ENCODE results near the gene TMEM231.
"Not testable (repeated sequence)": the region's sequence is repeated elsewhere in the genome, so short reads cannot be mapped to it uniquely, and the experiment has no call there.

TMEM231 gene, protein sequence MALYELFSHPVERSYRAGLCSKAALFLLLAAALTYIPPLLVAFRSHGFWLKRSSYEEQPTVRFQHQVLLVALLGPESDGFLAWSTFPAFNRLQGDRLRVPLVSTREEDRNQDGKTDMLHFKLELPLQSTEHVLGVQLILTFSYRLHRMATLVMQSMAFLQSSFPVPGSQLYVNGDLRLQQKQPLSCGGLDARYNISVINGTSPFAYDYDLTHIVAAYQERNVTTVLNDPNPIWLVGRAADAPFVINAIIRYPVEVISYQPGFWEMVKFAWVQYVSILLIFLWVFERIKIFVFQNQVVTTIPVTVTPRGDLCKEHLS

DNA sequence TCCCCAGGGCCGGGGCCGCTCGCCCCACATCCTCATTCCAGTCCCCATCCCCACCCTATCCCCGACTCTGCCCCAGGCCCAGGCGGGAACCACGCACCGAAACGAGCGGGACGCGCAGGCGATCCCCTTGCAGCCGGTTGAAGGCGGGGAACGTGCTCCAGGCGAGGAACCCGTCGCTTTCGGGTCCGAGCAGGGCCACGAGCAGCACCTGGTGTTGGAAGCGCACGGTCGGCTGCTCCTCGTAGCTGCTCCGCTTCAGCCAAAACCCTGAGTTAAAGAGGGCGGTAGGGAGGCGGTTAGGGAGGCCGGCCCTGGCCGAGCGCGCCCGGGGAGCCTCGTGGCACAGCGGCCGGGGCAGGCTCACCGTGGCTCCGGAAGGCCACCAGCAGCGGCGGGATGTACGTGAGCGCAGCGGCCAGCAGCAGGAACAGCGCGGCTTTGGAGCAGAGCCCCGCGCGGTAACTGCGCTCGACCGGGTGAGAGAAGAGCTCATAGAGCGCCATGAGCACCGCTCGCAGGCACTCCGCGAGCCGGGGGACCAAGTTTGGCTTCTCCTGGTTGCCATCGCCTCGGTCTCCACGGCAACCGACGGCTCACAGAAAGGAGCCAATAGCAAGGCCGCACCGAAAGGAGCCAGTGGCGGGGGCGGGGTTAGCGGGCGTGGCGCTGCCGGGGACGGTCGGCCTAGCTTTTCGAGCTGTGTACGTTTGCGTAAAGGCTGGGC lies at the start of gene TMEM231:
TMEM231 (minus strand) TSS at position 546 of the 724 bp plus-strand sequence; CDS start at position 503, 43 bp downstream.
- peak; percentile 94 to 95 for DNase-seq (ENCODE audit: extremely low read depth in 1 of 2, low read depth in 1 of 2)

DNA sequence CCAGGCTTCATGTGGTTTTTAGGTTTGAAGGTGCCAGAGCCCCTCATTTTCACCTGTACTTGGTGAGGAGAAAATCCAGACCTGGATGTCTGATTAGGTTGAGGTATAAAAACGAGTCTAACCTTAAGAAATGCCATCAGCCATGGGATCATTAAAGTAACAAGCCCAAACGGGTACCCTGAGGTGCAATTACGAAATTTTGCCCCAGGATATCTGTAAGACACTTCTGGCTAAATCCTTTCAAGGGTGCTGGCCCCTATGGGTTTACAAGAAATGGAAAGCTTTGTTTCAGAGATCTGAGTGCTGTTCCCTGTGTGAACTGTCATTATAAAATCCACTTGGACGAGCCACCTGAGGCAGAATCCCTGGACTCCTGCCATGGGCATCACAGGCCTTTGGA lies 47.2 kb upstream of the TMEM231 start:
- DNase-seq (ENCODE audit: extremely low read depth in 1 of 2, low read depth in 1 of 2) = no peak

DNA sequence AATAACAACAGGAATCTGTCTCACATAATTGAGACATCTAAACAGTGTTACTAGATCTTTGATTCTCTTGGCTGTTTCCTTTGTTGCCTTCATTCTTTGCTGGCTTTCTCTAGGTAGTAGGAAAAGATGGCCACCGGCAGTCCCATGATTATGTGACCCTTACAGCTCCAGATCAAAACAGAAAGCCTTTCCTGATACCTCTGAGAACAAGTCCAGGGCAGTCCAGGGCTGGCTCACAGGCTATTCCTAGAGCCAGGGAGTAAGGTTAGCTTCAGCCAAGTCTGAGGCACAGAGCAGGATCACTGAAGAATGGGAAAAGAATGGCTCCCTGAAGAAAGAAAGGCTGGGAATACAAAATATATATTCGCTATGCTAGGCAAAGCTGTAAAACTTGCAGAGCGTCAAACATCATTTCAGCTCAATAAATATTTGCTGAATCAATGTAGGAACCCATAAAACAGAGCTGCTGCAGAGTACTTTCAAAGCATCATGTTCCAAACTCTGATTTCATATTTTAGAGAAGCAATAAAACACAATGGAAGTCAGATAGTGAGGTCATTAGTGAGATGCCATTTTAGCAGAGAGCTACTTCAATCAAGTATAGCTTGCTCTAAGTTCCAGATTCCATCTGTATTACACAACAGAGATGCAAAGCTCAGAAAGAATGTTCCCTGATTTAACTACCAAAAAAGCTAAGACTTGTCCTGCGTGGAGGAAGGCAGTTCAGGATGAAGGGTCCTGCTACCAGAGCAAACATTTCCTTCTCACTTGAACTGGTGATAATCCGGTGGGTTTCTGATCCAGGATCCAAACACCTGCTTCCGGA lies 43.6 kb upstream of the TMEM231 start:
- no peak for DNase-seq (ENCODE audit: extremely low read depth in 1 of 2, low read depth in 1 of 2)

DNA sequence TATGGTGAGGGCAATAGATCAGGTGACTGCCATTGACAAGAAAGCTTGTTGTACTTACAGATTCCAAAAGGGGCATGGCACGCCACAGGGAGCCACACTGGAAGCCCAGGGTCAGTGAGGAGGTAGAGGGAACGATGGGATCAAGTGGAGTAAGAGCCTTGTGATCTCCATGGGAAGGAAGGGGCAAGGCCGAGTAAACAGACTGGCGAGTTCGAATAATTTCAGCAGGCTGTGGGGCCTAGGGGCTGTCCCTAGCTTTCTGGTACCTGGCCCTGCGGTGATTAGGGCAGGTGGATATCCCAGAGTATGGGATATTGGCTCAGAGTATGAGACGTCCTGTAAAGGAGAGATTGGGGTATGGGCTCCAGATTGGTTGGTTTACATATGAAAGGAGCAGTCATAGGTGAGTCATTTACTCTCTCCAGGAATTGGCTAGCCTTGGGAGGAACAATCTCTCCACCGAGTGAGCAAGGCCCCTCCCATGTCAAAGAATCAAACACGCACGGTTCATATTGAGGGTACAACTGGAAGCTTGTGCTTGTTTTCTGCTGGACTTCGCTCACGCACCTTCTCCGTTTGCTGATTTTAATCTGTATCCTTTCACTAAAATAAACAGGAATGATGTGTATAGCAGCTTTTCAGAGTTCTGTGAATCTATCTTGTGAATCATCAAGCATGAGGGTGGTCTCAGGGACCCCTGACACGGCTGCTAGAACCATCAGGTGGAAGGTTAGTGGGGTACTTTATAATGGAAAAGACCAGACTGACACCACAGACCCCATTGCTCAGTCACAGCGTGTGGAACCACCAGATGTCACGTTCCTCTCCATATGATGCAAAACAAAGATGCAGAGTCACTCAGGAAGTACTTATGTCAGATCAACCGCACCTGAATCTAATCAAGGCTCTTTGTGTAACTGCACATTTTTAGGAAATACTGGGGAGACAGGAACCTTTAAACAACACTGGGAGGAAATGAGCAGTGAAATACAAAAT lies 38.1 kb upstream of the TMEM231 start:
- no peak for DNase-seq (ENCODE audit: extremely low read depth in 1 of 2, low read depth in 1 of 2)

DNA sequence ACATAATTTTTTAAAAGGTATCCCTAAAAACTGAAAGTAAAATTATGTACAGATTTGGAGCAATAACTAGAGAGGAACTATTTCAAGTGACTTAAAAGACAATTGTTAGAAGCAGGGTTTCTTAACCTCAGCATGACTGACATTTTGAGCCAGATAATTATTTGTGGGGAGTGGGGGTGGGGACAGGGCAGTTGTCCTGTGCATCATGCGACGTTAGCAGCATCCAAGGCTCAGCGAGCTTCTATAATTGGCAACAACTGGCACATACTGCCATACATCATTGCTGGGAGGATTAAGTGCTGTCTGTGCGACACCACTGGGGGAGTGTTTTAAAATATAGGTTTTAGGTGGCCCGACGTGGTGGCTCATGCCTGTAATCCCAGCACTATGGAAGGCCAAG lies 37.3 kb upstream of the TMEM231 start:
- no peak for DNase-seq (ENCODE audit: extremely low read depth in 1 of 2, low read depth in 1 of 2)

DNA sequence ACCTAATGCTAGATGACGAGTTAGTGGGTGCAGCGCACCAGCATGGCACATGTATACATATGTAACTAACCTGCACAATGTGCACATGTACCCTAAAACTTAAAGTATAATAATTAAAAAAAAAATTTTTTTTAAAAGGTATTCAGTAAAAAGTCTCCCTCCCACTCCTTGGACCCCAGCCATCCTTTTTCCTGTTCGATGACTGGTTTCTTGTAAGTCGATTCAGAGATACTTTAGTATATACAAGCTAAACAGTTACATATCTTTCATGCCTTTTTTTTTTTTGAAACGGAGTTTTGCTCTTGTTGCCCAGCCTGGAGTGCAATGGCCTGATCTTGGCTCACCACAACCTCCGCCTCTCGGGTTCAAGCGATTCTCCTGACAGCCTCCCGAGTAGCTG lies 35.9 kb upstream of the TMEM231 start:
- DNase-seq (ENCODE audit: extremely low read depth in 1 of 2, low read depth in 1 of 2) = not testable (repeated sequence)

DNA sequence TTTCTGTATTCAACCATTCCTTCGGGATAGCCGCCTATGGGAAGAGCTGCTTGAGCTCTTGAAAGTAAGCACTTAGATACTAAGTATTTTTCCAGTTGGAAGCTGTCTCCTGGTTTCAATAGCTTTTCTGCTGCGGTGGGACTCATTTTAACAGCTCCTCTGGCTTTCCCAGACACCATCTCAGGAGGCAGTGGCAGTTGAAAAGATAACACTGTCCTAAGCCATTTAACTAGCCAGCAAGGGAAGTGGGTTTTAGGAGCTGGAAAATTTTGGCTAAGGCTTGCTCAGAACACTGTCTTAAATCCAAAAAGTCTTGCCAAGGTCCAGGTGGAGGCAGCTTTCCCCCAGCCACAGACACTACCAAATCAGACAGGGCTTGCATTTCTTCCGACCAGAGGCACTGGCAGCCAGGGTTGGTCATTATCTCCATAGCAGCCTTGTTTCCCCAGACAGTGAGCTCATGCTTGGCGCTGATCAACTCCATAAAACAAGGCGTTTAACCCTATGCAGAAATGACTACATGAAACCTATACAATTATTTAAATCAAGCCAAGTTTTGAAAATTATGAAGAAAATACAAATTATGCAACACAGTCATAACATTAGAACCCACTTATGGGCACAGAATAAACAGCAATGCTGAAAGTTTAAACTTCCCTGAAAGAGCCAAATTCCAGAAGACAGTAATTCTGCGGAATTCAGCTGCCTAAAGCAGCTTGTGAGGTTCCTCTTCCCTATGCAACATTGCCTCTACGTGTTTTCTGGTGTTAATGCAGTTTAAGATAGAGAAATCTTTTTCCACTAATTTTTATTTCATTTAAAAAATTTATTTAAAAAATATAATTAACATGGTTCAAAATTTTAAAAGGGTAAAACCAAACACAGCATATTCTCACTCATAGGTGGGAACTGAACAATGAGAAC lies 35.1 kb upstream of the TMEM231 start:
- DNase-seq (ENCODE audit: extremely low read depth in 1 of 2, low read depth in 1 of 2) = no peak

DNA sequence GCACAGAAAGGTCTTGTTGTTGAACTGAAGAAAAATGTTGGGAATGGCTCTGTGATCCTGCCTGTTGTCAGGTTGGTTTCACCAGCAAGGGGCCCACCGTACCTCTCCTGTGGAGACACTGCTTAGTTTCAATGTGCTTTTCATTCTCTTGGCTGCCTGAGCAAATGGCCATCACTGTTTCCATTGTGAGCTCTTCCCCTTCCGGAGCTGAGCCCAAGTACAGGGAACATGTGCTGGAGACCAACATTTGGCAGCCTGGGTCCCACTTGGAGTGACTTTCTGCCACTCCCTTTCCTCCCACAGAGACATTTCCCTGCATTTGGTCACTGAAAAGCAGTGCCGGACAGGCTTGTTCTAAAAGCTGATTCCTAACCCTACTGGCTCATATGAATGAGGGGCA lies 33.3 kb upstream of the TMEM231 start:
- DNase-seq (ENCODE audit: extremely low read depth in 1 of 2, low read depth in 1 of 2) = no peak

DNA sequence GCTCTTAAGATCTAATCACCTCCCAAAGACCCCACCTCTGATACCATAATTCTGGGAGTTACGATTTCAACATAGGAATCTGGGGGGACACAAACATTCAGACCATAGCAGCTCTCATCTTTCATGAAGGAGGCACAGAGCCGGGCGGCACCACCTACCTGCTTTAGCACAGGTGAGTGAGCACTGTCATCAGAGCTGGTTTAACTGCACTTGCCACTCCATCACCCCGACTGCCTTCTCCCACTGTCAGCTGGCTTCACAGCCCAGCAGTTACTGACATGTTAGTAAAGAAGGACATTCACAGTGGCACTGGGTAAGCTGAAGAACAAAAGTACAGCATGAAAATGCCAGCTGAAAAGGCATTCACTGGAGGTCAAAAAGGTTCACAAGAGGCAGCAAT lies 32.7 kb upstream of the TMEM231 start:
- no peak for DNase-seq (ENCODE audit: extremely low read depth in 1 of 2, low read depth in 1 of 2)

DNA sequence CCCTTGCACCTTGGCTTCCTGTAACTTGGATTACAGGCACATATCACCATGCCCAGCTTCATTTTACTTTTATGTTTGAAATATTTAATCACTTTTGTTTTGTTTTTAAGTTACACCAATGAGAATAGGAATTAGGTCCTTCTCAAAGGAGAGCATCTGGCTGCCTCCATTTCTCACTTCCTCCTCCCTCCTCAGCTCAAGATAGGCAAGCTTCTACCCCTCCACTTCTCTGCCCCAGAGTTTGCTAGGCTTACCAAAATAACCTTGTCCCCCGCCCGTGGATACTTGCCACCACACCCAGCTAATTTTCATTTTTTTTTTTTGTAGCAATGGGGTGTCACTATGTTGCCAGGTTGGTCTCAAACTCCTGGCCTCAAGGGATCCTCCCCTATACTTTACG lies 28.1 kb upstream of the TMEM231 start:
- DNase-seq (ENCODE audit: extremely low read depth in 1 of 2, low read depth in 1 of 2) = no peak

DNA sequence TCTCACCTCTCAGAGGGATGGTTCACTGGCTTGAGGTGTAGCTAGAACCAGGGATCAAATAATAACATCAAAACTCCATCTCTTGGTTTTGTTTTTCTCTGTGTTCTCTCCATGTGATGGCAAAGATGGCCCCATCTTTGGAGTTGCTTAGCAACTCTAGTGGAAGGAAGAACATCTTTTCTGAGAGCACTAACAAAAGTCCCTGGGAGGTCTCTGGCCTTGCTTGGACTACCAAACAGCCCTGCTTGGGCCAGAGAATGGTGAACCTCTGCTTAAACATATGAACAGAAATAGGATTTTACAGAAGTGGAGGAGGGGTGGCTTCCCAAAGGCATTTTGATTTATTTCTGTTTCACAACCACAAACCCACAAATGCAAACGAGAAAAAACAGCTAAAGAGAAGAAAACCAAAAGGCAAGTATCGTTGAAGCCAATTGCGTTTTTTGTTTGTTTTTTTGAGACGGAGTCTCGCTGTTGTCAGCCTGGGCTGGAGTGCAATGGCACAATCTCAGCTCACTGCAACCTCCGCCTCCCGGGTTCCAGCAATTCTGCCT lies 23.3 kb upstream of the TMEM231 start:
- no peak for DNase-seq (ENCODE audit: extremely low read depth in 1 of 2, low read depth in 1 of 2)

DNA sequence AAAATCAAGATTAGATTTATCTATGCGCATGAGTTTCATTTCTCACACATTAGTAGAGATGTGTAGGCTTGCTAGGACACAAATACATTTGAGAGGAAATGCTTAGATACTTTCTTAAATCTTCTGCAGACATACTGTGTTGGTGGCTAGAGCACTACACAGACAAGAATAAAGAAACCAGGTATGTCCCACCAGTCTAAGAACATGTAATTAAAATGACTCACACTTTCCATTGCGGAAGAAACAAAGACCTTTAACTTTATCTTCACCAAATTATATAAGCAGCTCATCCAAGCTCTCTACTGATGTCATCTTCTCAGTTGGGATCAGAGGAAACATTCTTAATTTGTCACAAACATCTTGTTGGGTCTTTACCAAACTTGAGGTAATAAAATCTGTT lies 22.7 kb upstream of the TMEM231 start:
- no peak for DNase-seq (ENCODE audit: extremely low read depth in 1 of 2, low read depth in 1 of 2)

DNA sequence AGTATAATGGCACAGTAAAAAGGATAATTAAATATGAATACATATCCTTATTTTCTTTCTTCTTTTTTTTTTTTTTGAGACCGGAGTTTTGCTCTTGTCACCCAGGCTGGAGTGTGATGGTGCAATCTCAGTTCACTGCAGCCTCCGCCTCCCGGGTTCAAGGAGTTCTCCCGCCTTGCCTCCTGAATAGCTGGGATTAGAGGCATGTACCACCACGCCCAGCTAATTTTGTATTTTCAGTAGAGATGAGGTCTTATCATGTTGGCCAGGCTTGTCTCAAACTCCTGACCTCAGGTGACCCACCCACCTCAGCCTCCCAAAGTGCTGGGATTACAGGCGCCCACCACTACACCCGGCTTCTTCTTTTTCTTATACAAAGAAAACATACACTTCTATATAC lies 22.2 kb upstream of the TMEM231 start:
- DNase-seq (ENCODE audit: extremely low read depth in 1 of 2, low read depth in 1 of 2) = no peak

DNA sequence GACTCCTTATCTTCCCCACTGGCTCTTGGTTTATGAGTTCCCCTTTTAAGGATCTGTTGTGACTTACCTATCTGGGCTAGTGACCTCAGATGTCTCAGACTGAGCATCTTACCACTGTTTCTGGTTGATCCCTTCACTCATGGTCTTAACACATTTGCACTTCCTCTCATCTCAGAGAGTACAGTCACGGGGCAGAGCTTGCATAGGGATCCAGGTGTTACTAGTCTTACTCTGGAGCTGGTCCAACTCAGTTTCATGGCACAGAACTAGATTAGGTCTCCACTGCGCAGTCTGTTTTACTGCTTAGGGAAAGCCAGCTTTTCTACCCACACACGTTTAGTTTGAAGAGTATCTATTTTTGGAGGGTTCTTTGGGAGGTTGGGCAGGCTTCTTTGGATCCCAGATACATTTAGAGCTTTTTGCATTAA lies 20.3 kb upstream of the TMEM231 start:
- DNase-seq (ENCODE audit: extremely low read depth in 1 of 2, low read depth in 1 of 2) = no peak

DNA sequence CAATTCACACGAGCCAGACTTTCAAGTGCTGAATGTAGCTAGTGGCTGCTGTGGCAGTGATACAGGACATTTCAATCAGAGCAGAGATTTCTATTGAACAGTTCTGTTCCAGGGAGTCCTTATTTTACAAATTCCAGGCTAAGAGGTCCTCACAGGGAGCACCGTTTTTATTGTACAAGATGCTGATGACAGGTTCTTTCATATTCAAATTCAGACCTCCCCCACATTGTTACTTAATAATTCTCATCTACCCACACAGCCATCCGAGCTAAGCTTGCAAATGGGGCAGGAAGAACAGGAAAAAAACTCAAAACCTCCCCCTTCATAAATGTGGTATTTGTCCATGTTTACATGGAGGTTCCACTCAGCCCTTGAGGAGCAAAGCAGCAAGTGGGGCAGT lies 19.9 kb upstream of the TMEM231 start:
- DNase-seq (ENCODE audit: extremely low read depth in 1 of 2, low read depth in 1 of 2) = no peak

DNA sequence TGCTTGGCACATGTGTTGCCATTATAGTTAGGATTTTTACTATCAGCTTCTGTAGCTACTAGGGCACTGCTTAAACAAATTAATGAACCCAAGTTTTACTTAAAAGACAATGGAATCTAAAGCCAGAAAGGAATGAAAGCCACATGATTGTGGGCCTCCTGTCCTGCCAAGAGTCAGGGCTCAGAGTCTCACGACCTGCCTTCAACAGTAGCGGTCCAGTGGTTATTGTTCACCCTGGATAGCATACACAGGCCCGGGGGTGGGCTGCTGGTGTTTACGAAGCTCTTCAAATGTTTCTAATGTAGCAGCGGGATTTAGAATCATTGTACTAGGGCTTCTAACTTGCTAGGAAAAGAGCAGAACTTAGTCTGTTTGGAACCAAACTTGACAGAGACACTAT lies 17.9 kb upstream of the TMEM231 start:
- no peak for DNase-seq (ENCODE audit: extremely low read depth in 1 of 2, low read depth in 1 of 2)

DNA sequence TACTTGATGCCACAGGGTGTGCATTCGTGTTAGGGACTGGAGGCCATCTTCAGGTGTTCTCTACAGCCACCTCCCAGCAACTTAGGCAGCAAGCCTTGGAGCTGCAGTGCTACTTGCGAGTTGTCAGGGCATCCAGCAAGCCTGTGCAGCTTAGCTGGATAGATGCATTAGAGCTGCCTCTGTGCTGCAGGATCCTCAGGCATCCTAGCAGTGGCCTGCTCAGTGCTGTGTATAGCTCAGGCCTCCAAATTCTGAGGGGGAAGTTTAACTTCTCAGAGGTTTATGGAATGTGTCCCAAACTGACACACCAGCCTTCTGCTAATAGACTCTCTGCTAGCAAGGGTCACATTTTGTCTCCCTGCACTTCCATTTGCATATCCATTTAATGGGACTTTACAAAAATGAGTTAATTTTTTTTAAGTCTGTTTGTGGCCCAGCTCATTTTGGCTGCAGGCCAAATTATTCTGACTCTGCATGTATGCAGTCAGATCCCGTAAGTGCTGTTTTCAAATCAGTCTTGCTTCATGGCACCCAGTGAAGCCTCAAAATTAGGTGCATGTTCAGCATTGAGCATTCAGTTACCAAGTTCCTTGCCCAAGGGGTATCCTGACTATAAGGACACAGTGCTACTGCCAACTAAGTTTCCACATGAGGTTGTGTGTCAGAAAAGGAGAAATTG lies 17.0 kb upstream of the TMEM231 start:
- DNase-seq (ENCODE audit: extremely low read depth in 1 of 2, low read depth in 1 of 2) = no peak

DNA sequence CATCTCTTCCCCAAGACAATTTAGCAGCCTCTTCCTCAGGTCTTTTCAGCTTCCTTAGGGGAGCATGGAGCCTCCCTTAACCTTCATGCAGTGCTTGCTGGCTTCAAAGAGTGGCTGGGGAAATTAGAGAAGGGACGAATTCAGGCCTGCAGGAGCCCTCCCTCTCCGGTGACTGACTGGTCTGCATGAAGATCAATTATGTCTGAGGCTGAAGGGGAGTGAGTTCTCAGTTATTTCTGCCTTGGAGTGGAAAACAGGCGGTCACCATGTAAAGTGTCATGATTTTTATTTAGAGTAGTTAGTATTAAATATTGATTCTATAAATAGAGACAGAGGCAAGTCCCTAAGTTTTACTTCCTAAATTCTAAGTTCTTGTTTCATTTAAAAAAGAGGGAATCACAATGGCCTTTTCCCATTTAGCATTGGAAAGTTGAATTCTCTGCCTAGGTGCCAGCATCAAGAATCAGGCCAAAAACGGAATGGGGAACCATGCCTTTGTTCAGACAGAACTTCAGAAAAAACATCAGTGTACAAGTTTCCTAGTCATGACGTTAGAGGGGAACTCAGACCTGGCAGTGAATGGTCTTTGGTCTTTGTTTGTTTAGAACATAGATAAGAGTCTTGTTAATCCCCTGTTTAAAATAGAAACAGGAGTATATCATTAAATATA lies 14.5 kb upstream of the TMEM231 start:
- DNase-seq (ENCODE audit: extremely low read depth in 1 of 2, low read depth in 1 of 2) = no peak
